GM10847 (cell line): ENCODE data around the gene SIPA1L2.

Experiments
- POLR2A ChIP-seq: IDR thresholded peaks from 2 replicates; pipeline ENCODE4 v1.6.1; 2011; ENCODE audit not compliant: insufficient read length; ENCODE audit errors: extremely low read depth

Gene SIPA1L2

GRCh38 chr1:232627645-232628334 lies 2.1 kb downstream of the SIPA1L2 start:
- no peak for TF ChIP-seq POLR2A

- no peak for TF ChIP-seq POLR2A
Observed at GRCh38 chr1:232627171-232627570, 2.8 kb downstream of the SIPA1L2 start.

GRCh38 chr1:232626452-232626851 lies 3.5 kb downstream of the SIPA1L2 start:
- TF ChIP-seq POLR2A, result no peak

GRCh38 chr1:232625319-232625868 lies 4.5 kb downstream of the SIPA1L2 start:
- no peak for TF ChIP-seq POLR2A

GRCh38 chr1:232624546-232625281 lies 5.2 kb downstream of the SIPA1L2 start:
- TF ChIP-seq POLR2A, result no peak

- TF ChIP-seq POLR2A, result no peak
Observed at GRCh38 chr1:232622981-232623380, 7.0 kb downstream of the SIPA1L2 start.

GRCh38 chr1:232622378-232622777 lies 7.6 kb downstream of the SIPA1L2 start:
- TF ChIP-seq POLR2A, result no peak

- TF ChIP-seq POLR2A, result no peak
Observed at GRCh38 chr1:232621050-232621449, 8.9 kb downstream of the SIPA1L2 start.

- TF ChIP-seq POLR2A, result no peak
Observed at GRCh38 chr1:232620356-232620969, 9.5 kb downstream of the SIPA1L2 start.

- TF ChIP-seq POLR2A, result no peak
Observed at GRCh38 chr1:232617237-232617636, 12.7 kb downstream of the SIPA1L2 start.

GRCh38 chr1:232615306-232615800 lies 14.6 kb downstream of the SIPA1L2 start:
- no peak for TF ChIP-seq POLR2A

GRCh38 chr1:232614811-232615210 lies 15.1 kb downstream of the SIPA1L2 start:
- TF ChIP-seq POLR2A, result no peak

- no peak for TF ChIP-seq POLR2A
Observed at GRCh38 chr1:232613752-232614381, 16.1 kb downstream of the SIPA1L2 start.

GRCh38 chr1:232611834-232612233 lies 18.1 kb downstream of the SIPA1L2 start:
- TF ChIP-seq POLR2A, result no peak

- TF ChIP-seq POLR2A, result no peak
Observed at GRCh38 chr1:232610192-232610901, 19.6 kb downstream of the SIPA1L2 start.
